HT-29 (cell line): Measurements from ENCODE around the gene ACTR2. TPM values are rescaled to one million over a fixed set of nuclear protein-coding genes. Genes with fewer than 3 reads are reported as not detected.
"Not testable (repeated sequence)": the region's sequence is repeated elsewhere in the genome, so short reads cannot be mapped to it uniquely, and the experiment has no call there.

Experiments used
- DNase-seq: peaks from one replicate; pipeline ENCODE4 v3.0.0-alpha.2; 2015; ENCODE audit warnings: low spot score
- total RNA-seq: library from RNA; depleted of rRNA; stranded (reverse); fragments of >200 nt; shearing (Covaris generic); gene quantifications from 2 replicates; pipeline ENCODE4 v1.2.3, GENCODE V29; 2014; rRNA removed

Gene ACTR2
- 32.8 and 33.6 TPM in 2 replicates for total RNA-seq

DNA sequence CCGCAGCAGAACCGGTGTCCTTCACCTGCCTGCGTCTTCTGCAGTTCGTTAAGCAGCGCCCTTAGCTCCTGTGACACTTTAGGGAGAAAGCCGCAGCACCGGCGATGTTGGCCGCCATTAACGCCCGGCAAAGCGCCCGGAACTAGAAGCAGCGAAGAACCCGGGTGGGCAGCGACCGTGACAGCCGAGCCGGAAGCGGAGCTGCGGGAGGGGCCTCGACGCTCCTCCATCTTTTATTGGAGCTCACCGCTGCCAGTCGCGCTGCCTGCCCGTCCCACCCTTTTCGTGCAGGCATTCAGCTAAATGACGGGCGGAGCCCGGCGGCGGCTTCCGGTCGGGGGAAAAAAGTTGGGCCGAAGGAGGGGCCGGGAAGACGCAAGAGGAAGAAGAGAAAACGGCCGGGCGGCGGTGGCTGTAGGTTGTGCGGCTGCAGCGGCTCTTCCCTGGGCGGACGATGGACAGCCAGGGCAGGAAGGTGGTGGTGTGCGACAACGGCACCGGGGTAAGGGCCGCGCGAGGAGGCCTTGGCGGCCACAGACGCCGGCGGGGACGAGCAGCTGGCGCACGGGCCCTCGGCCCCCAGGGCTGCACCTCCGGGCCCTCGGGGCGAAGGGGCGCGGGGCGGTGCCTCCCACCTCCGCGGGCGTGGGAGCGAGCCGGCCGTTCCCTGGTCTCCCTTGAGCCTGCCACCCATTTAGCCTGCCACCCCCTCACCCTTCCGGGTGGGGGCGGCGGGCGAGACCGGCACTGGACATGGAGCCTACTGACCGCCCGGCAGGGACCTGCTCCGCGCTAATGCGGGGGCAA, at the start of gene ACTR2:
TSS of gene ACTR2 (plus strand) at position 376 of the 807 bp plus-strand sequence. CDS start at position 455, 79 bp downstream.
- DNase-seq: peak; percentile 94

DNA sequence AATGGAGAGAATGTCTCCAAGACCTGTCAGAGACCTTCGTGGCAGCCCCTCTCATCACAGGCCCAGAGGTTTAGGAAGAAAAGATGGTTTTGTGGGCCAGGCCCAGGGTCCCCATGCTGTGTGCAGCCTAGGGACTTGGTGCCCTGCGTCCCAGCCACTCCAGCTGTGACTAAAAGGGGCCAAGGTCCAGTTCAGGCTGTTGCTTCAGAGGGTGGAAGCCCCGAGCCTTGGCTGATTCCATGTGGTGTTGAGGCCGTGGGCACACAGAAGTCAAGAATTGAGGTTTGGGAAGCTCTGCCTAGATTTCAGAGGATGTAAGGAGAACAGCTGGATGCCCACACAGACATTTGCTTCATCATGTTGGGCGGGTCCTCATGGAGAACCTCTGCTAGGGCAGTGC, 45.1 kb upstream of the ACTR2 start:
- no peak for DNase-seq

DNA sequence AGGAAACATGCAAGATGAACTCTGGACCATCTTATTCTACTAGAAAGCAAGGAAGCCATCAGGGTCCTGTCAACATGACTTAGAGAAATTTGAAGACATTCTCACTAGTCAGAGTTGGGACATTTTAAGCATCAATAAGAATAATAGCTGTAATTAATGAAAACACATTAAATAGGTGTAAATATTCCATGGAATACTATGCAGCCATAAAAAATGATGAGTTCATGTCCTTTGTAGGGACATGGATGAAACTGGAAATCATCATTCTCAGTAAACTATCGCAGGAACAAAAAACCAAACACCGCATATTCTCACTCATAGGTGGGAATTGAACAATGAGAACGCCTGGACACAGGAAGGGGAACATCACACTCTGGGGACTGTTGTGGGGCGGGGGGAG, 44.2 kb upstream of the ACTR2 start:
- not testable (repeated sequence) for DNase-seq

DNA sequence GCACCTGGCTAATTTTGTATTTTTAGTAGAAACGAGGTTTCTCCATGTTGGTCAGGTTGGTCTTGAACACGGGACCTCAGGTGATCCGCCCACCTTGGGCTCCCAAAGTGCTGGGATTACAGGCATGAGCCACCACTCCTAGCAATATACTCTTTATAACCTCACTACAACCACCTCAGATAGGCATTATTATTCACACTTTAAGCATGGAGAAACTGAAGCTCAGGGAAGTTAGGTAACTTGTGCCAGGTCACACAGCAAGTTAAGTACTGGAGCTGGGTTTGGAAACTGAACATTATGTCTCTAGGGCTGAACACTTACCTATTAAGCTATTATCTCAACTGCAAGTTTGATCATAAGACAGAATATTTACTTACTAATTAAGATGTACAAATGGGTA, 42.6 kb upstream of the ACTR2 start:
- no peak for DNase-seq

DNA sequence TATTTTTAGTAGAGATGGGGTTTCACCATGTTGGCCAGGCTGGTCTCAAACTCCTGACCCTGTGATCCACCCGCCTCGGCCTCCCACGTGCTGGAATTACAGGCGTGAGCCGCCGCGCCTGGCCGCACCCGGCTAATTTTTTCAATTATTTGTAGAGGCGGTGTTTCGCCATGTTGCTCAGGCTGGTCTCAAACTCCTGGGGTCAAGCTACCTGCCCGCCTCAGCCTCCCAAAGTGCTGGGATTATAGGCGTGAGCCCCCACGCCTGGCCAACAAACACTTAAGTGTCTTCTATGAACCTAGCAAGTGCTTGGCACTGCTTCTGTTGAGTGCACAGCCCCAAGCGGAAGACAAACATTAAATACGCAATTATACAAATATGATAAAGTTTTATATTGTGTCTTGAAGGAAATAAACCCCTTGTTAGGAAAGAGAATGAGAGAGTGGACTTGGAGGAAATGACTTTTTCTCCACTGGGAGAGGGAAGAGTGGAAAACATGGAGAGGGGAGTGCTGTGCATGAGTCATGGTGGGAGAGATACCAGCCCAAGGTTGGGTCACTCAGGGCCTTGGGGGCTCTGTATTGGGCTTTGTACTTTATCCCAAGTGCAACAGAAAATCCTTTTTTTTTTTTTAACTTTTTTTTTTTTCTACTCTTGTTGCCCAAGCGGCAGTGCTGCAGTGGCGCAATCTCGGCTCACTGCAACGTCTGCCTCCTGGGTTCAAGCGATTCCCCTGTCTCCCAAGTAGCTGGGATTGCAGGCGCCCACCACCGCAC, 41.4 kb upstream of the ACTR2 start:
- DNase-seq: no peak

DNA sequence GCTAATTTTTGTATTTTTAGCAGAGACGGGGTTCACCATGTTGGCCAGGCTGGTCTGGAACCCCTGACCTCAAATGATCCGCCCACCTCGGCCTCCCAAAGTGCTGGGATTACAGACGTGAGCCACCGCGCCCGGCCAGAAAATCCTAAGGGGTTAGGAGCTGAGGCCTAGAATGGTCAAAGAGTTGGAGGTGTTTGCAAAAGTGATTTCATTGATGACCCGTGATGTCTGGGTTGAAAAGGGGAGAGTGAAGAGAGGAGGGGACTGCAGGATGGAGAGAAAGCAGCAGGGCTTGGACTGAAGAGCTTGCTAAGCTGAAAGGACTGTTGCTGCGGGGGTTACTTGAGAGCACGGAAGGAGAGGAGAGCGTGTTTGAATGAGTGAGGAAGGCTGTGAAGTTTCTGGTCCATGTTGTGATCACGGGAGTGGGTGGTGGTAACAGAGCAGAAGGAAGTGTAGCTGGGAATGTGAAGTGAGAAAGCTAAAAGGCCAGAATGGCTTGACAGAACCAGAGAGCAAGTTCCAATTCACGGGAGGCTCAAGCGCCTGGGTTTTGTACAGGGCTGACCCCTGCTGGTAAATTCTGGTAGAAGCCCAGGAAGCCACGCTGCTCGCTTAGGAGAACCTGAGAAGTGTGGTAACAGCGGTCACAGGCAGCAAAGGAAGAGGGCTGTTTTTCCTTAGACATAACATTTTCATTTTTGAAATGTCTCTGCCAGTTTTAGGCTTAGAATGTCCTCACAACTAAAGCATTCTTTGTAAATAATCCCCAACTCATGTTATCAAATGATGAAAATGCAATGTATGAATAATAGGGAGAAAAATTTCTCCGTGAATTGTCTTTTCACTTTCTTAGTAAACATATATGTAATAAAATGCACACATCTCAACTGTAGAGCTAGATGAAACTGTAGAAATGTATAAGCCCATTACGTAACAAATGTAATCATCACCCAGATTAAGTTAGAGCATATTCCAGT, 40.5 kb upstream of the ACTR2 start:
- DNase-seq: peak; percentile 88

DNA sequence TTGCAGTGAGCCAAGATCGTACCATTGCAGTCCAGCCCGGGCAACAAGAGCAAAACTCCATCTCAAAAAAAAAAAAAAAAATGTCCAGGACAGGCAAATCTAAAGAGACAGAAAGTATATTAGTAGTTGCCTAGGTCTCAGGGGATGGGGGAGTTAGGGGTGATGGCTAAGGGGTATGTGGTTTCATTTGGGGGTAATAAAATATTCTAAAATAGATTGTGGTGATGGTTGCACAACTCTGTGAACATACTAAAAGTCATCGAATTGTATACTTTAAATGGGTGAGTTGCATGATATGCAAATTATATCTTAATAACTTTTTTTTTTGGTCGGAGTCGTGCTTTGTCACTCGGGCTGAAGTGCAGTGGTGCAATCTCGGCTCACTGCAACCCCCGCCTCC, 34.2 kb upstream of the ACTR2 start:
- no peak for DNase-seq

DNA sequence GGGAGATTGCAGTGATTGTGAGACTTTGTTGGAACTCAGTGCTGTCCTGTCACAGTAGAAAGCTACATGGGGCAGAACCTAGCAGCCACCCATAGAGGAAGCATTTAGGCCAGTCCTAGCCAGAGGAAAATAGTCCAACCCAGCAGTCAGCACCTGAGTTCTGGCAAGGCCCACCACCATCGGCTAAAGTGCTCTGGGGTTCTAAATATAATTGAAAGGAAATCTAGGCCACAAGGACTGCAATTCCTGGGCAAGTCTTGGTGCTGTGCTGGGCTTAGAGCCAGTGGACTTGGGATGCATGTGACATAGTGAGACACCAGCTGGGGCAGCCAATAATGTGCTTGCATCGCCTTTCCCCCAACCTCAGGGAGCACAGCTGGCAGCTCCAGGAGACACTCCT, 28.9 kb upstream of the ACTR2 start:
- no peak for DNase-seq

DNA sequence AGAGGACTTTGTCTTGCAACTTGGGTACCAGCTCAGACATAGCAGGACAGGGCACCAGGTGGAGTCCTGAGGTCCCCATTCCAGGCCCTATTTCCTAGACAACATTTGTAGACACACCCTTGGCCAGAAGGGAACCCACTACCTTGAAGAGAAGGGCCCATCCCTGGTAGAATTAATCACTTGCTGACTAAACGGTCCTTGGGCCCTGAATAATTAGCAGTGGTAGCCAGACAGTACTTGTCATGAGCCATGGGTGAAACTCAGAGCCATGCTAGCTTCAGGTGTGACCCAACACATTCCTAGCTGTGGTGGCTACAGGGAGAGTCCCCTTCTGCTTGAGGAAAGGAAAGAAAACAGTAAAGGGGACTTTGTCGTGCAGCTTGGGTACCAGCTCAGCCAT, 28.5 kb upstream of the ACTR2 start:
- DNase-seq: no peak

DNA sequence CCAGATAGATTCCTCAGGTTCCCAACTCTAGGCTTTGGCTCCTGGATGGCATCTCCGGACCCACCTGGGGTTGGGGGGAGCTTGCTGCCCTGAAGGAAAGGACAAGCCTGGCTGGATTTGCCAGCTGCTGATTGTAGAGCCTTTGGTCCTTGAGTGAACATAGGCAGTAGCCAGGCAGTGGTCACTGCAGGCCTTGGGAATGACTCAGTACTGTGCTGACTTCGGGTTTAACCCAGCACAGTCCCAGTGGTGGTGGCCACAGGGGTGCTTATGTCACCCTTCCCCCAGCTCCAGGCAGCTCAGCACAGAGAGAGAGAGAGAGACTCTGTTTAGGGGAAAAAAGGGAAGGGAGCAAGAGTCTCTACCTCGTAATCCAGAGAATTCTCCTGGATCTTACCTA, 27.7 kb upstream of the ACTR2 start:
- DNase-seq: no peak

DNA sequence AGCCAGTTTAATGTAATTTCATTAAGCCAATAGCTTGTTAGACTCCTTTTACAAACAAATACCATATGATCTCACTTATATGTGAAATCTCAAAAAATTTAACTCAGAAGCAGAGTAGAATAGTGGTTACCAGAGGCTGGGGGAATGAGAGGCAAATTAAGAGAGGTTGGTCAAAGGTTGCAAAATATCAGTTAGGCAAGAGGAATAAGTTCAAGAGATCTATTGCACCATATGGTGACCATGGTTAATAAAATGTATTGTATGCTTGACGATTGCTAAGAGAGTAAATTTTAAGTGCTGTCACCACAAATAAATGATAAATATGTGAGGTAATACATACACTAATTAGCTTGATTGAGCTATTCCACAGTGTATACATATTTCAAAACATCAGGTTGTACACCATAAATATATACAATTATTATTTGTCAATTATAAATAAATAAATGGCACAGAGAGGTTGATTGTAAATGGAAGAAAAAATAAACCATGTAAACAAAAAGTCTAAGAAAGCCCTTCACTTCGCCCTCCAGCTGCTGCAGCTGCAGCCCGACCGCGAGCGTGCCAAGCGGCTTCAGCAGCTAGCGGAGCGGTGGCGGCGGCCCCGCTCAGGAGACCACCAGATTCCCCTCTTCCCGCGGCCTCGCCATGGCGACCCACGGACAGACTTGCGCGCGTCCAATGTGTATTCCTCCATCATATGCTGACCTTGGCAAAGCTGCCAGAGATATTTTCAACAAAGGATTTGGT, 23.0 kb upstream of the ACTR2 start:
- DNase-seq: no peak

DNA sequence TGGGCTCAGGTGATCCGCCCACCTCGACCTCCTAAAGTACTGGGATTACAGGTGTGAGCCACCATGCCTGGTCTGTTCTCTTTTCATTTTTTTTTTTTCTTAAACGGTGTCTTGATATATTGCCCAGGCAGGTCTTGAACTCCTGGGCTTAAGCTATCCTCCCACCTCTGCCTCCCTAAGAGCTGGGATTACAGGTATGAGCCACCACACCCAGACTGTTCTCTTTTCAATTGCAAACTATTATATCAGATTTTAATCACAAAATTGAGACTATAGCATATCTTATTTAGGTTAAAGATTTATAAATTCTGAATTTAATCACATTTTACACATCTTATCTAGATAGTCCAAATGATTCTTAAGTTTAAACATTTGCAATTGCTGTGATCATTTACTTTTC, 15.5 kb upstream of the ACTR2 start:
- DNase-seq: no peak

DNA sequence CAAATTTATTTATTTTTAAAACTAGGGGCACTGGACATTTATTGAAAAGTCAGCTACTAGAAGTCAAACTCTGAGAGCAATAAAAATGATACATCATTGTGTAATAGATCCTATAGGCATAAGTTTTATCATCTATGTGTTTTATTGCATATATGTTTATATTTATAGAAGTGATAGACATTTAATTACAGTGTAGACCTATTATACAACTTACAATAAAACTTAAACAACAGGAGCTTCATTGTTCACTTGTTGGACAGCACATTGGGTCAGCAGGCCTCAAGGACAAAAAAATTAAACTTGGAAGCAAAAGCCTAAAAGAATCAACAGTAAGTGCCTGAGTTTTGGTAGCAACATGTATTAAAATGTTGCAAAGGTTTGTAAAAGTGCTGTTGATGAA, 15.0 kb upstream of the ACTR2 start:
- no peak for DNase-seq

DNA sequence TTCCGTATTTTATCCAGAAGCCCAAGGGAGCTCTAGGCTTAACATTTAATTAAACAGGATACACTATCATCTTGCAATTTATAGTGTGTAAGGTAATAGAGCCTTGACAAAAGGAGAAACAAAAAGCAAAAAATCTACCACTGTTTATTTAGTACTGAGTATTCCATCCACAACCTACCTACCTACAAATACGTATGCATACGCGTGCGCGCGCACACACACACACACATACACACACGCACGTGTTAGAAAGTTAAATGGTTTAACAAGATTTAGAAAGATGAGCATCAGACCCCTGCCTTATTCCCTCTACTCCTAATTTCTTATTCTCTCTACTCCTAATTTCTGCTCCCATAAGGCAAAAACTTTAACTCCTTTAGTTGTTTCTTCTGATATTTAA, 14.6 kb upstream of the ACTR2 start:
- DNase-seq: no peak

DNA sequence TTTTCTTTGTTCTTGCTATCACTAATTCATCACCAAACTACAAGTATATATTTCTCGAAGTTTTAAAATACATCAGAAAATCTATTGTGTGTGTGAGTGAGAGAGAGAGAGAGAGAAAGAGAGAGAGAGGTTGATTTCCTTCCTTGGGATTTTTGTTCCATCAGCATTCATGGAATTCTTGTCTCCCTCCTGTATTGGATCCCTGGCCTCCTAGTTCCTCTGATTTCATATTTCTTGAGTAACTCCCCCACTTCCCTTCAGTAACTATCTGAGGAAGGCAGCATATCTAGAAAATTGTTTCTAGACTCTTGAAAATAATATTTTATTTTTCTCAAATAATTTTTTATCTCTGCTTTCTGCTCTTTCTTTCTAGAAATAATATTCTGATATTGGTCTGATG, 13.3 kb upstream of the ACTR2 start:
- no peak for DNase-seq

DNA sequence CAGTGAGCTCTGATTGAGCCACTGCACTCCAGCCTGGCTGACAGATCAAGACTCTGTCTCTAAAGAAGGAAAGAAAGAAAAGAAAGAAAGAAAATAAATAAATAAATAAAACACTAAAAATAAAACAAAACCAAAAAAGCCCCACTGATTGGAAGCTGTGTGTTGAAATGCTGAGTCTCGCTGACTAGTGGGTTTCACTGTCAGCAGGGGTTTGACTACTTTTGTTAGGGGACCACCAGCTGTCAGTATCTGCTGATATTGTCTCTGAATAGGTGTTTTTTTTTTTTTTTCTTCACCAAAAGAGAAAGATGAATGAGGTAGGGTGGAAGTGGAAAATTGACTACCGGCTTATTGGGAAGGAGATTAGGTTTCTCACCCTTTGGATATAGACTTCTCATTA, 12.8 kb upstream of the ACTR2 start:
- no peak for DNase-seq

DNA sequence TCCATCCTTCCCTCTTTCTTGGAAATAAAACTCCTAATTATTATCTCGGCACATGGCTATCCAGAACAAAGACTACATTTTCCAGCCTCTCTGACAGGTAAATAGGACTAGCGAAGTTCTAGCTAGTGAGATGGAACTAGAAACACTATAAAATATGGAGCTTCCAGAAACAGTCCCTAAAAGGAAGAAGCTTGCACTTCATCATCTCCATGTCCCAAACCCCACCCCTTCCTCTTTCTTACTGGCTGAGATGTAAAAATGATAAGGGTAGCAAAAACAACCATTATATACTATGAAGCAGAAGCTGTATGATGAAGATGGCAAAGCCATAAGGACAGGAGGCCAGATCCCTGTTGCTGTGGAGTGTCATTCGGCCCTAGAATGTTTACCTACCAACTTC, 11.7 kb upstream of the ACTR2 start:
- no peak for DNase-seq

DNA sequence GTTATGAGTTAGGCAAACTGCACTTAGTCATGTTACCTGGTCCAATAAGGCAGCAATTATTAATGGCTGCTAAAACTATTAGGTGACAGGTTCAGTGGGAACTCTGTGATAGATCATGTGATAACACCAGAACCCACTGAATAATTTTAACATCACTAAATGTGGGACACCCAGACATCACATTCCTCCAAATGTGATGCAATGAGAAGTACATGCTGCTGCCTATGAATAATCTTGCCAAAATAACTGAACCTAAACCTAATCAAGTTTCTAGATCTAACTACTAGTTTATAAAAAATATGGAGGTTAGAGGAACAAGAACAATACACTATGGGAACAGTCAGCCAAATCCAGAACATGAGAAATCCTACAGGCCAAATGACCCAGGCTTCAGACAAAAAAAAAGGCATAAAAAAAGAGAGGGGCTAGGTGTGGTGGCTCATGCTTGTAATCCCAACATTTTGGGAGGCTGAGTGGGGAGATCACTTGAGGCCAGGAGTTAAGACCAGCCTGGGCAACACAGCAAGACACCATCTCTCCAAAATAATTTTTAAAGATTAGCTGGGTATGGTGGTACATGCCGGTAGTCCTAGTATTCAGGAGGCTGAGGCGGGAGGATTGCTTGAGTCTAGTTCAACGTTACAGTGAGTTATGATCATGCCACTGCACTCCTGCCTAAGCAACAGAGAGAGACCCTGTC, 7.0 kb upstream of the ACTR2 start:
- no peak for DNase-seq

DNA sequence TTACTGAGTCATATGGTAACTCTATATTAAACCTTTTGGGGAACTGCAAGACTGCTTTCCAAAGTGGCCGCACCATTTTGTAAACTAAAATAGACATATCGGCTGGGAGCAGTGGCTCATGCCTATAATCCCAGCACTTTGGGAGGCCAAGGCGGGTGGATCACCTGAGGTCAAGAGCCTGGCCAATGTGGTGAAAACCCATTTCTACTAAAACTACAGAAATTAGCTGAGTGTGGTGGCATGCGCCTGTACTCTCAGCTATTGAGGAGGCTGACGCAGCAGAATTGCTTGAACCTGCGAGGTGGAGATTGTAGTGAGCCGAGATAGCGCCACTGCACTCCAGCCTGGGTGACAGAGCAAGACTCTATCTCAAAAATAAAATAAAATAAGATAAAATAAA, 6.4 kb upstream of the ACTR2 start:
- not testable (repeated sequence) for DNase-seq

DNA sequence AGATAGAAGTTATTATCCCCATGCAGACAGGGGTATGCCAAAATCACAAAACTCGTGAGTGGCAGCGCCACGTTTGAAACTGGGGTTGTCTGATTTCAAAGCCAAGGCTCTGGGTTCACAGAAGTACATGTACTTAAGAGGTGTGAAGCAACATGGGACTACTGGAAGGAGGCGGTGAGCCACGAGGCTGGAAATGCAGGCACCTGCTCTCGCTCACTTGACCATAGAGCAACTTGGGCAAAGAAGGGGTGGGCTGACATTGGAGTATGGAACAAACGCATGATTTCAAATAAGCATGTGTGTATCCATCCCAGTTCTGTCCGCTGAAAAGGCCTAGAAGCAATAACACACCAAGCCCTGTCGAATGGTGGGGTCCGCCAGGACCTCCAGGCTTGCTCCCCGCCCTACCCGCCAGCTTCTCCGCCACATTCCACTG, 593 bp upstream of the ACTR2 start:
- peak; percentile 64 for DNase-seq
